ENCODE measurements around the gene WTAP.

DNA sequence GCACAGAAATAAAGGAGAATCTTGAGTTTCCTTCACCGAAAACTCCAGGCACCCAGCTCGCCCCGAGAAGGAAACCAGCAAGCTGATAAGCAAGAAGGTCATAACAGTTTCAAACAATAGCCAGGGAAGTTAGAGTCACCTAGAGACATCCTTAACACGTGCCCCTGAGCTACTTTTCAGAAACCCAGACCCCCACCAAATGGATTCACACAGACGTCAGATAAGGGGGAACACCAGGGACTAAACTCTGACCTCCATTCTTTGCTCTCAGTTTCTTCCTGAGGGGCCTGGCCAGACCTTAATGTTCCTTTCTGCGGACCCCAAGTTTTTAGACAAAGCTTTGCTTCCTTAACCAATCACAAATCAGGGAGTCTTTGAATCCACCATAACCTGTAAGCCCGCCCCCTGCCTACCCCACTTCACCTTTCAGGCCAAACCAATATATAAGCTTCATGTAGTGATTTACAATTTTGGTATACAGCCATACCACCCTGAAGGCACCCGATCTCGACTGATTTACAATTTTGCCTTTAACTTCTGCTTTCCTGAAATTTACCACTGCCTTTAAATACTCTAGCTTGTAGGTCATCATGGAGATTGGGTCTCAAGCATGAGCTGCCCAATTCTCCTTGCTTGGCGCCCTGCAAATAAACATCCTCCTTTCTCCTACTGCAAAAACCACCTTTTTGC lies 46.0 kb upstream of the WTAP start:
- TF ChIP-seq, protein P1, sequence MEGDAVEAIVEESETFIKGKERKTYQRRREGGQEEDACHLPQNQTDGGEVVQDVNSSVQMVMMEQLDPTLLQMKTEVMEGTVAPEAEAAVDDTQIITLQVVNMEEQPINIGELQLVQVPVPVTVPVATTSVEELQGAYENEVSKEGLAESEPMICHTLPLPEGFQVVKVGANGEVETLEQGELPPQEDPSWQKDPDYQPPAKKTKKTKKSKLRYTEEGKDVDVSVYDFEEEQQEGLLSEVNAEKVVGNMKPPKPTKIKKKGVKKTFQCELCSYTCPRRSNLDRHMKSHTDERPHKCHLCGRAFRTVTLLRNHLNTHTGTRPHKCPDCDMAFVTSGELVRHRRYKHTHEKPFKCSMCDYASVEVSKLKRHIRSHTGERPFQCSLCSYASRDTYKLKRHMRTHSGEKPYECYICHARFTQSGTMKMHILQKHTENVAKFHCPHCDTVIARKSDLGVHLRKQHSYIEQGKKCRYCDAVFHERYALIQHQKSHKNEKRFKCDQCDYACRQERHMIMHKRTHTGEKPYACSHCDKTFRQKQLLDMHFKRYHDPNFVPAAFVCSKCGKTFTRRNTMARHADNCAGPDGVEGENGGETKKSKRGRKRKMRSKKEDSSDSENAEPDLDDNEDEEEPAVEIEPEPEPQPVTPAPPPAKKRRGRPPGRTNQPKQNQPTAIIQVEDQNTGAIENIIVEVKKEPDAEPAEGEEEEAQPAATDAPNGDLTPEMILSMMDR (IDR thresholded peaks at IDR 0.05) = no peak
- TF ChIP-seq POLR2A (IDR thresholded peaks at IDR 0.05) (no peak), POLR2AphosphoS5 (IDR thresholded peaks at IDR 0.05) (no peak), EP300 (IDR thresholded peaks at IDR 0.05) (no peak)
